Measurements from ENCODE around the gene PTOV1.

DNA sequence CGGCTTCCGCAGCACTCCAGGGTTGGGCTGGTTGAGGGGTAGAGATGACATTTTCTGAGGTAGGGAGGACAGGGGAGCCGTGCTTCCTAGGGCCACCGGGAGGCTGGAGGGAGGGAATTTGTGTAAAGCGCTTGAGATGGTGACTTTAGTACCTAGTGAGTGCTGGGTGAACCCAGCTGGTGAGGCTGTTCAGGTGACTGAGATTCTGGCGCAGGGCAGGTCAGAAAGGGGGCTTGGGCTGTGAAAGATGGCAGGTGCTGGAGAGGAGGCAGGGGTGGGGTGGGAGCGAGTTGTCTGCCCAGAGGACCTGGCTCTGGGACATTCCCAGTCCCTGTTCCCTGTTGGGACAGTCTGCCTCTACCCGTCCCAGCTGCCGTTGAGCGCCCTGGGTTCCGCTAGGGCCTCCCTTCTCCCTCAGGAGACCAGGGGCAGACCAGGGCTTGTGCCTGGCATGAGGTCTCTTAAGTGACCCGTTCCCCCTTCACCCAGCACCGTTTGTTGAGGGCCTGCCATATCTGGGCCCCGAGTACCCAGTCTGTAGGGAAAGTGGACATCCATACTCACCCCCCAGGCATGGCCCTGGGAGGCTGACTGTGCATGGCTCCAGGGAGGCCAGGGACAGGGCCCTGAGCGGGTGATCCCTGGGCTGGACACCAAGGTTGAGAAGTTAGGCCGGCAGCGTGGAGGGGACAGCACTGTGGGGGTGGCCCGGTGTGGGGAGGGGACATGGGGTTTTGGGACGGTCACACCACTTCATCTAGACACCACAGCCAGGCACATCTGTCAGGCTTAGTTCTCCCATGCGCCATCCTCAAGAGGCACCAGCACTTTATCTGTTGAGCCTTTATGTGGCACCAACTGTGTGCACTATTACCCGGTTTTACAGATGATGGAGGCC lies 5.0 kb downstream of the PTOV1 start:
- TF ChIP-seq, protein P1, sequence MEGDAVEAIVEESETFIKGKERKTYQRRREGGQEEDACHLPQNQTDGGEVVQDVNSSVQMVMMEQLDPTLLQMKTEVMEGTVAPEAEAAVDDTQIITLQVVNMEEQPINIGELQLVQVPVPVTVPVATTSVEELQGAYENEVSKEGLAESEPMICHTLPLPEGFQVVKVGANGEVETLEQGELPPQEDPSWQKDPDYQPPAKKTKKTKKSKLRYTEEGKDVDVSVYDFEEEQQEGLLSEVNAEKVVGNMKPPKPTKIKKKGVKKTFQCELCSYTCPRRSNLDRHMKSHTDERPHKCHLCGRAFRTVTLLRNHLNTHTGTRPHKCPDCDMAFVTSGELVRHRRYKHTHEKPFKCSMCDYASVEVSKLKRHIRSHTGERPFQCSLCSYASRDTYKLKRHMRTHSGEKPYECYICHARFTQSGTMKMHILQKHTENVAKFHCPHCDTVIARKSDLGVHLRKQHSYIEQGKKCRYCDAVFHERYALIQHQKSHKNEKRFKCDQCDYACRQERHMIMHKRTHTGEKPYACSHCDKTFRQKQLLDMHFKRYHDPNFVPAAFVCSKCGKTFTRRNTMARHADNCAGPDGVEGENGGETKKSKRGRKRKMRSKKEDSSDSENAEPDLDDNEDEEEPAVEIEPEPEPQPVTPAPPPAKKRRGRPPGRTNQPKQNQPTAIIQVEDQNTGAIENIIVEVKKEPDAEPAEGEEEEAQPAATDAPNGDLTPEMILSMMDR (IDR thresholded peaks at IDR 0.05; ENCODE audit: insufficient read depth, low read length), result no peak
- TF ChIP-seq SPI1 (IDR thresholded peaks at IDR 0.05; ENCODE audit: borderline replicate concordance, low read depth), result no peak
- TF ChIP-seq, protein P2, sequence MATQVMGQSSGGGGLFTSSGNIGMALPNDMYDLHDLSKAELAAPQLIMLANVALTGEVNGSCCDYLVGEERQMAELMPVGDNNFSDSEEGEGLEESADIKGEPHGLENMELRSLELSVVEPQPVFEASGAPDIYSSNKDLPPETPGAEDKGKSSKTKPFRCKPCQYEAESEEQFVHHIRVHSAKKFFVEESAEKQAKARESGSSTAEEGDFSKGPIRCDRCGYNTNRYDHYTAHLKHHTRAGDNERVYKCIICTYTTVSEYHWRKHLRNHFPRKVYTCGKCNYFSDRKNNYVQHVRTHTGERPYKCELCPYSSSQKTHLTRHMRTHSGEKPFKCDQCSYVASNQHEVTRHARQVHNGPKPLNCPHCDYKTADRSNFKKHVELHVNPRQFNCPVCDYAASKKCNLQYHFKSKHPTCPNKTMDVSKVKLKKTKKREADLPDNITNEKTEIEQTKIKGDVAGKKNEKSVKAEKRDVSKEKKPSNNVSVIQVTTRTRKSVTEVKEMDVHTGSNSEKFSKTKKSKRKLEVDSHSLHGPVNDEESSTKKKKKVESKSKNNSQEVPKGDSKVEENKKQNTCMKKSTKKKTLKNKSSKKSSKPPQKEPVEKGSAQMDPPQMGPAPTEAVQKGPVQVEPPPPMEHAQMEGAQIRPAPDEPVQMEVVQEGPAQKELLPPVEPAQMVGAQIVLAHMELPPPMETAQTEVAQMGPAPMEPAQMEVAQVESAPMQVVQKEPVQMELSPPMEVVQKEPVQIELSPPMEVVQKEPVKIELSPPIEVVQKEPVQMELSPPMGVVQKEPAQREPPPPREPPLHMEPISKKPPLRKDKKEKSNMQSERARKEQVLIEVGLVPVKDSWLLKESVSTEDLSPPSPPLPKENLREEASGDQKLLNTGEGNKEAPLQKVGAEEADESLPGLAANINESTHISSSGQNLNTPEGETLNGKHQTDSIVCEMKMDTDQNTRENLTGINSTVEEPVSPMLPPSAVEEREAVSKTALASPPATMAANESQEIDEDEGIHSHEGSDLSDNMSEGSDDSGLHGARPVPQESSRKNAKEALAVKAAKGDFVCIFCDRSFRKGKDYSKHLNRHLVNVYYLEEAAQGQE (IDR thresholded peaks at IDR 0.05; ENCODE audit: insufficient replicate concordance, low read depth), result no peak
